ENCODE results near the gene NETO2. TPM values are rescaled to one million over a fixed set of nuclear protein-coding genes. Genes with fewer than 3 reads are reported as not detected.

NETO2 gene
- total and polyA plus RNA-seq, 2 donors (not counting 1 experiment from before 2014, with no cell fraction given), result 3.0 to 13.2 TPM

- Histone ChIP-seq H4K20me1 (ENCODE audit: control insufficient read depth, extremely low read depth, insufficient read depth, low read length) (no peaks in the 10 kb centered on the region), H3K27me3 (ENCODE audit: control insufficient read depth, insufficient read depth, low read length) (no peaks in the 10 kb centered on the region), H3K4me3 (replicated peaks in 1 of 4; ENCODE audit: control extremely low read depth in 1 of 4, insufficient read depth in 1 of 4, low read depth in 3 of 4, low read length in 4 of 4) (no peak overlapping the region), H3K36me3 (ENCODE audit: control insufficient read depth, insufficient read depth, low read length) (no peaks in the 10 kb centered on the region), H3K79me2 (ENCODE audit: control insufficient read depth, insufficient read depth, low read length) (no peaks in the 10 kb centered on the region), H3K4me2 (ENCODE audit: extremely low read depth, insufficient read depth, low read length) (no peak overlapping the region), H3K9ac (ENCODE audit: insufficient read depth, low read length) (no peak overlapping the region), H2AFZ (ENCODE audit: low read length) (no peak overlapping the region), H3K9me3 (ENCODE audit: control insufficient read depth, insufficient read depth, low read depth, low read length) (no peaks in the 10 kb centered on the region), H3K4me1 (ENCODE audit: control insufficient read depth, extremely low read depth, insufficient read depth, low read length) (no peaks in the 10 kb centered on the region), H3K27ac (ENCODE audit: insufficient read depth, low read length) (no peak overlapping the region)
- TF ChIP-seq EZH2 (IDR thresholded peaks at IDR 0.05; ENCODE audit: low read length, missing control alignments), result no peak
- TF ChIP-seq CTCF (conservative IDR thresholded peaks at IDR 0.05 in 1 of 2, IDR thresholded peaks at IDR 0.05 in 1 of 2; ENCODE audit: low read depth in 1 of 2, low read length in 2 of 2), result no peak
- DNase-seq (ENCODE audit: low read depth in 2 of 2), result no peak
Observed at GRCh38 chr16:47161464-47161863, 17.7 kb upstream of the NETO2 start.

GRCh38 chr16:47160422-47160821, 16.7 kb upstream of the NETO2 start:
- Histone ChIP-seq H3K4me2 (ENCODE audit: extremely low read depth, insufficient read depth, low read length) (no peak overlapping the region), H3K27me3 (ENCODE audit: control insufficient read depth, insufficient read depth, low read length) (no peaks in the 10 kb centered on the region), H3K9ac (ENCODE audit: insufficient read depth, low read length) (no peak overlapping the region), H3K4me3 (replicated peaks in 1 of 4; ENCODE audit: control extremely low read depth in 1 of 4, insufficient read depth in 1 of 4, low read depth in 3 of 4, low read length in 4 of 4) (no peak overlapping the region), H3K79me2 (ENCODE audit: control insufficient read depth, insufficient read depth, low read length) (no peaks in the 10 kb centered on the region), H3K36me3 (ENCODE audit: control insufficient read depth, insufficient read depth, low read length) (no peaks in the 10 kb centered on the region), H2AFZ (ENCODE audit: low read length) (no peak overlapping the region), H3K27ac (ENCODE audit: insufficient read depth, low read length) (no peak overlapping the region), H3K9me3 (ENCODE audit: control insufficient read depth, insufficient read depth, low read depth, low read length) (no peaks in the 10 kb centered on the region), H3K4me1 (ENCODE audit: control insufficient read depth, extremely low read depth, insufficient read depth, low read length) (no peaks in the 10 kb centered on the region), H4K20me1 (ENCODE audit: control insufficient read depth, extremely low read depth, insufficient read depth, low read length) (no peaks in the 10 kb centered on the region)
- no peak for DNase-seq (ENCODE audit: low read depth in 2 of 2)
- TF ChIP-seq EZH2 (IDR thresholded peaks at IDR 0.05; ENCODE audit: low read length, missing control alignments), result no peak
- TF ChIP-seq CTCF (conservative IDR thresholded peaks at IDR 0.05 in 1 of 2, IDR thresholded peaks at IDR 0.05 in 1 of 2; ENCODE audit: low read depth in 1 of 2, low read length in 2 of 2), result no peak

GRCh38 chr16:47158992-47159391, 15.2 kb upstream of the NETO2 start:
- Histone ChIP-seq H2AFZ (ENCODE audit: low read length) (no peak overlapping the region), H3K4me1 (ENCODE audit: control insufficient read depth, extremely low read depth, insufficient read depth, low read length) (no peaks in the 10 kb centered on the region), H3K9ac (ENCODE audit: insufficient read depth, low read length) (no peak overlapping the region), H3K79me2 (ENCODE audit: control insufficient read depth, insufficient read depth, low read length) (no peaks in the 10 kb centered on the region), H3K36me3 (ENCODE audit: control insufficient read depth, insufficient read depth, low read length) (no peaks in the 10 kb centered on the region), H3K9me3 (ENCODE audit: control insufficient read depth, insufficient read depth, low read depth, low read length) (no peaks in the 10 kb centered on the region), H4K20me1 (ENCODE audit: control insufficient read depth, extremely low read depth, insufficient read depth, low read length) (no peaks in the 10 kb centered on the region), H3K4me3 (replicated peaks in 1 of 4; ENCODE audit: control extremely low read depth in 1 of 4, insufficient read depth in 1 of 4, low read depth in 3 of 4, low read length in 4 of 4) (no peak overlapping the region), H3K27me3 (ENCODE audit: control insufficient read depth, insufficient read depth, low read length) (no peaks in the 10 kb centered on the region), H3K27ac (ENCODE audit: insufficient read depth, low read length) (no peak overlapping the region), H3K4me2 (ENCODE audit: extremely low read depth, insufficient read depth, low read length) (no peak overlapping the region)
- TF ChIP-seq CTCF (conservative IDR thresholded peaks at IDR 0.05 in 1 of 2, IDR thresholded peaks at IDR 0.05 in 1 of 2; ENCODE audit: low read depth in 1 of 2, low read length in 2 of 2) (no peak), EZH2 (IDR thresholded peaks at IDR 0.05; ENCODE audit: low read length, missing control alignments) (no peak)
- no peak for DNase-seq (ENCODE audit: low read depth in 2 of 2)
